H9 (cell line): ENCODE measurements around the gene TAF11L13. TPM values are rescaled to one million over a fixed set of nuclear protein-coding genes. Genes with fewer than 3 reads are reported as not detected.

ENCODE experiments used
- DNase-seq: peaks from one replicate; pipeline ENCODE4 v3.0.0-alpha.2; 2017
- H2AFZ ChIP-seq: one replicate; pipeline ENCODE4 v1.6.1; 2013; ENCODE audit warnings: mild to moderate bottlenecking, low read length, control low read depth, moderate library complexity
- H2AK5ac ChIP-seq: 2 replicates; pipeline ENCODE4 v1.6.1; 2013; ENCODE audit warnings: low read length, control low read depth, mixed read lengths; ENCODE audit not compliant: insufficient read length
- H2BK120ac ChIP-seq: one replicate; pipeline ENCODE4 v1.6.1; 2013; ENCODE audit warnings: low read depth, mild to moderate bottlenecking, low read length, control low read depth, inconsistent platforms; ENCODE audit not compliant: poor library complexity, severe bottlenecking
- H2BK12ac ChIP-seq: 2 replicates; pipeline ENCODE4 v1.6.1; 2013; ENCODE audit warnings: low read length, control low read depth, mixed read lengths, low read depth; ENCODE audit not compliant: insufficient read length
- H2BK15ac ChIP-seq: 2 replicates; pipeline ENCODE4 v1.6.1; 2013; ENCODE audit warnings: low read depth, low read length, control low read depth
- H2BK20ac ChIP-seq: one replicate; pipeline ENCODE4 v1.6.1; 2013; ENCODE audit warnings: low read depth, mild to moderate bottlenecking, low read length, control low read depth, inconsistent platforms; ENCODE audit not compliant: poor library complexity, severe bottlenecking
- H2BK5ac ChIP-seq: 2 replicates; pipeline ENCODE4 v1.6.1; 2013; ENCODE audit warnings: low read length, control low read depth, mixed read lengths; ENCODE audit not compliant: insufficient read length
- H3K14ac ChIP-seq: 2 replicates; pipeline ENCODE4 v1.6.1; 2013; ENCODE audit warnings: low read length, control low read depth; ENCODE audit not compliant: insufficient read depth
- H3K18ac ChIP-seq: 2 replicates; pipeline ENCODE4 v1.6.1; 2013; ENCODE audit warnings: low read depth, mild to moderate bottlenecking, mixed read lengths, low read length, control low read depth; ENCODE audit not compliant: insufficient read length
- H3K23ac ChIP-seq: 2 replicates; pipeline ENCODE4 v1.6.1; 2013; ENCODE audit warnings: low read length, control low read depth, mixed read lengths, low read depth; ENCODE audit not compliant: insufficient read length
- H3K23me2 ChIP-seq: 2 replicates; pipeline ENCODE4 v1.6.1; 2013; ENCODE audit warnings: low read depth, mild to moderate bottlenecking, mixed read lengths, low read length, control low read depth; ENCODE audit not compliant: insufficient read length, poor library complexity, severe bottlenecking
- H3K27ac ChIP-seq: 2 replicates; pipeline ENCODE4 v1.5.1; 2013; ENCODE audit warnings: low read length, control low read depth, mixed read lengths, low read depth; ENCODE audit not compliant: insufficient read length
- H3K27me3 ChIP-seq: 2 replicates; pipeline ENCODE4 v1.6.1; 2013; ENCODE audit warnings: low read length, control low read depth, inconsistent platforms; ENCODE audit not compliant: insufficient read depth
- H3K4ac ChIP-seq: 2 replicates; pipeline ENCODE4 v1.6.1; 2013; ENCODE audit warnings: low read depth, mild to moderate bottlenecking, control low read depth, inconsistent platforms, low read length, moderate library complexity
- H3K4me1 ChIP-seq: 2 replicates; pipeline ENCODE4 v1.6.1; 2013; ENCODE audit warnings: low read length, control low read depth, inconsistent platforms; ENCODE audit not compliant: insufficient read depth
- H3K4me2 ChIP-seq: 2 replicates; pipeline ENCODE4 v1.6.1; 2013; ENCODE audit warnings: low read length, control low read depth, mixed read lengths; ENCODE audit not compliant: insufficient read length, insufficient read depth
- H3K56ac ChIP-seq: 2 replicates; pipeline ENCODE4 v1.6.1; 2013; ENCODE audit warnings: low read depth, mild to moderate bottlenecking, mixed read lengths, low read length, control low read depth; ENCODE audit not compliant: insufficient read length
- H3K79me1 ChIP-seq: 2 replicates; pipeline ENCODE4 v1.6.1; 2013; ENCODE audit warnings: low read depth, mild to moderate bottlenecking, moderate library complexity, low read length, control low read depth, inconsistent platforms; ENCODE audit not compliant: insufficient read depth, poor library complexity, severe bottlenecking
- H3K79me2 ChIP-seq: 2 replicates; pipeline ENCODE4 v1.6.1; 2013; ENCODE audit warnings: low read length, control low read depth, inconsistent platforms; ENCODE audit not compliant: insufficient read depth
- H3K9ac ChIP-seq: 2 replicates; pipeline ENCODE4 v1.6.1; 2013; ENCODE audit warnings: low read length, control low read depth, mixed read lengths; ENCODE audit not compliant: insufficient read length; ENCODE audit errors: extremely low read depth
- H3K9me3 ChIP-seq: one replicate; pipeline ENCODE4 v1.6.1; 2013; ENCODE audit warnings: low read depth, low read length, inconsistent platforms; ENCODE audit not compliant: control insufficient read depth
- H3T11ph ChIP-seq: one replicate; pipeline ENCODE4 v1.6.1; 2013; ENCODE audit warnings: mild to moderate bottlenecking, low read length, control low read depth, inconsistent platforms
- H4K20me1 ChIP-seq: one replicate; pipeline ENCODE4 v1.6.1; 2013; ENCODE audit not compliant: control insufficient read depth, insufficient read length, insufficient read depth
- H4K5ac ChIP-seq: 2 replicates; pipeline ENCODE4 v1.6.1; 2013; ENCODE audit warnings: low read depth, mild to moderate bottlenecking, mixed read lengths, low read length, control low read depth; ENCODE audit not compliant: insufficient read length
- H4K8ac ChIP-seq: replicated peaks from 2 replicates; pipeline ENCODE4 v1.6.1; 2013; ENCODE audit warnings: low read length, control low read depth, mixed read lengths, low read depth; ENCODE audit not compliant: insufficient read length
- H4K91ac ChIP-seq: 2 replicates; pipeline ENCODE4 v1.6.1; 2013; ENCODE audit warnings: low read depth, mild to moderate bottlenecking, moderate library complexity, mixed read lengths, low read length, control low read depth; ENCODE audit not compliant: insufficient read length
- H3K27ac Mint-ChIP-seq, 3 experiments: 2 replicates in 2 of 3; 3 replicates in 1 of 3; pipeline ENCODE4 v1.8.0; 2020 to 2021; ENCODE audit warnings: mixed read lengths in 3 of 3, mild to moderate bottlenecking in 1 of 3, moderate library complexity in 1 of 3
- H3K27me3 Mint-ChIP-seq: 2 replicates; pipeline ENCODE4 v1.8.0; 2021; ENCODE audit warnings: low read depth, mild to moderate bottlenecking, moderate library complexity, mixed read lengths
- H3K36me3 Mint-ChIP-seq, 3 experiments: 2 replicates in 2 of 3; 3 replicates in 1 of 3; pipeline ENCODE4 v1.8.0; 2020 to 2021; ENCODE audit warnings: low read depth in 3 of 3, mixed read lengths in 3 of 3; ENCODE audit not compliant: insufficient read depth in 1 of 3
- H3K4me1 Mint-ChIP-seq, 2 experiments: 2 replicates each; pipeline ENCODE4 v1.8.0; 2020; ENCODE audit warnings: mixed read lengths in 2 of 2
- H3K4me3 Mint-ChIP-seq, 2 experiments: 2 replicates in 1 of 2; 3 replicates in 1 of 2; pipeline ENCODE4 v1.8.0; 2020 to 2021; ENCODE audit warnings: mild to moderate bottlenecking in 2 of 2, mixed read lengths in 2 of 2, moderate library complexity in 1 of 2
- H3K9me3 Mint-ChIP-seq, 2 experiments: 2 replicates in 1 of 2; 3 replicates in 1 of 2; pipeline ENCODE4 v1.8.0; 2020; ENCODE audit warnings: mild to moderate bottlenecking in 2 of 2, mixed read lengths in 2 of 2, moderate library complexity in 1 of 2
- WGBS: extraction: QIAGEN DNeasy Blood & Tissue Kit; methylation state at CpG from one replicate; pipeline ENCODE4 v1.1.7; 2013; ENCODE audit warnings: missing lambda C conversion rate, low lambda C conversion rate, mixed read lengths; ENCODE audit not compliant: insufficient read length; ENCODE audit errors: extremely low coverage; 5-methylcytosine and 5-hydroxymethylcytosine counted together
- total RNA-seq: library from RNA; stranded (reverse); gene quantifications from 2 replicates; pipeline ENCODE4 v1.2.1, GENCODE V29; 2021
- TF ChIP-seq, protein P1 (sequence below): fragments of 200-600 bp; sonication (generic); conservative IDR thresholded peaks from 3 replicates; pipeline ENCODE4 v1.8.0; 2021; ENCODE audit warnings: antibody characterized with exemption, mild to moderate bottlenecking

The TAF11L13 gene
- total RNA-seq, 1 experiment from 2014 or later: not detected

GRCh38 chr5:17665836-17666235 is 33.9 kb downstream of the TAF11L13 start:
- no peak overlapping the region for H3K4me2 ChIP-seq
- no peaks in the 10 kb centered on the region for H3K27me3 ChIP-seq
- no peaks in the 10 kb centered on the region for H3K23me2 ChIP-seq
- no peaks in the 10 kb centered on the region for H3K79me1 ChIP-seq
- no peak overlapping the region for H3K14ac ChIP-seq
- no peaks in the 10 kb centered on the region for H4K20me1 ChIP-seq
- H4K8ac ChIP-seq: no peak overlapping the region
- no peaks in the 10 kb centered on the region for H3K79me2 ChIP-seq
- Mint-ChIP-seq H3K27ac (no peak overlapping the region), H3K27me3 (no peaks in the 10 kb centered on the region), H3K9me3 (peaks cover 3% of the 10 kb centered on the region in 2 experiments; a peak in 3 of 5 replicates), H3K4me1 (peaks cover 13 to 22% of the 10 kb centered on the region in 2 experiments), H3K4me3 (no peak overlapping the region), H3K36me3 (peaks cover 0 to 5% (median 0%) of the 10 kb centered on the region in 3 experiments; a peak in 5 of 7 replicates)
- H3K4me1 ChIP-seq: peaks cover 2% of the 10 kb centered on the region; the same call in 1 of the 2 replicates
- no peak overlapping the region for H2BK20ac ChIP-seq
- H2BK15ac ChIP-seq: no peak overlapping the region
- DNase-seq: no peak
- H3K27ac ChIP-seq: no peak overlapping the region
- H2BK12ac ChIP-seq: no peak overlapping the region
- no peak overlapping the region for H2BK5ac ChIP-seq
- H3K56ac ChIP-seq: no peak overlapping the region
- no peak overlapping the region for H4K91ac ChIP-seq
- H3T11ph ChIP-seq: no peak overlapping the region
- H2BK120ac ChIP-seq: no peak overlapping the region
- no peak overlapping the region for H2AK5ac ChIP-seq
- TF ChIP-seq, protein P1, sequence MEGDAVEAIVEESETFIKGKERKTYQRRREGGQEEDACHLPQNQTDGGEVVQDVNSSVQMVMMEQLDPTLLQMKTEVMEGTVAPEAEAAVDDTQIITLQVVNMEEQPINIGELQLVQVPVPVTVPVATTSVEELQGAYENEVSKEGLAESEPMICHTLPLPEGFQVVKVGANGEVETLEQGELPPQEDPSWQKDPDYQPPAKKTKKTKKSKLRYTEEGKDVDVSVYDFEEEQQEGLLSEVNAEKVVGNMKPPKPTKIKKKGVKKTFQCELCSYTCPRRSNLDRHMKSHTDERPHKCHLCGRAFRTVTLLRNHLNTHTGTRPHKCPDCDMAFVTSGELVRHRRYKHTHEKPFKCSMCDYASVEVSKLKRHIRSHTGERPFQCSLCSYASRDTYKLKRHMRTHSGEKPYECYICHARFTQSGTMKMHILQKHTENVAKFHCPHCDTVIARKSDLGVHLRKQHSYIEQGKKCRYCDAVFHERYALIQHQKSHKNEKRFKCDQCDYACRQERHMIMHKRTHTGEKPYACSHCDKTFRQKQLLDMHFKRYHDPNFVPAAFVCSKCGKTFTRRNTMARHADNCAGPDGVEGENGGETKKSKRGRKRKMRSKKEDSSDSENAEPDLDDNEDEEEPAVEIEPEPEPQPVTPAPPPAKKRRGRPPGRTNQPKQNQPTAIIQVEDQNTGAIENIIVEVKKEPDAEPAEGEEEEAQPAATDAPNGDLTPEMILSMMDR: no peak
- no peak overlapping the region for H2AFZ ChIP-seq
- no peak overlapping the region for H3K23ac ChIP-seq
- no CpG with 5 or more reads among the region's 2 CpGs for WGBS
- no peak overlapping the region for H3K18ac ChIP-seq
- H3K9ac ChIP-seq: no peak overlapping the region
- no peak overlapping the region for H4K5ac ChIP-seq
- no peak overlapping the region for H3K4ac ChIP-seq
- H3K9me3 ChIP-seq: no peaks in the 10 kb centered on the region
